AG09309 (cell line): Measurements from ENCODE around the gene POLR2E.

Experiments
- DNase-seq: peaks from one replicate; pipeline ENCODE4 v3.0.0-alpha.2; 2010; ENCODE audit warnings: low read depth
- H3K4me3 ChIP-seq: 2 replicates; pipeline ENCODE4 v1.5.1; 2011; ENCODE audit warnings: mild to moderate bottlenecking, low read depth, low read length, moderate library complexity; ENCODE audit not compliant: control insufficient read depth
- CTCF ChIP-seq: IDR thresholded peaks from 2 replicates; pipeline ENCODE4 v1.5.1; 2011; ENCODE audit warnings: mild to moderate bottlenecking, low read depth, low read length, inconsistent platforms; ENCODE audit not compliant: insufficient read depth, control insufficient read depth; ENCODE audit errors: missing control alignments

Gene POLR2E

GRCh38 chr19:1066748-1067340 lies 28.3 kb downstream of the POLR2E start, which contains the start of gene ARHGAP45:
TSS of gene ARHGAP45 (plus strand) at chr19:1067167. CDS start at chr19:1067406, 239 bp downstream.
- TF ChIP-seq CTCF: no peak
- no peak within 1 kb of the TSS; the same call in 1 of the 2 replicates for H3K4me3 ChIP-seq
- no peak for DNase-seq

- TF ChIP-seq CTCF: no peak
- H3K4me3 ChIP-seq: no peak overlapping the region
- DNase-seq: no peak
These were observed 28.9 kb downstream of the POLR2E start for GRCh38 chr19:1066251-1066747.

GRCh38 chr19:1065606-1066109 lies 29.5 kb downstream of the POLR2E start:
- no peak for DNase-seq
- no peak overlapping the region for H3K4me3 ChIP-seq

GRCh38 chr19:1064661-1065605 lies 30.2 kb downstream of the POLR2E start:
- H3K4me3 ChIP-seq: no peak overlapping the region
- peak; percentile 58 for TF ChIP-seq CTCF
- no peak for DNase-seq

More at GRCh38 chr19:1065606-1066109, 29.5 kb downstream of the POLR2E start:
- no peak for TF ChIP-seq CTCF

GRCh38 chr19:1063909-1064660 lies 31.1 kb downstream of the POLR2E start:
- TF ChIP-seq CTCF: no peak
- no peak overlapping the region for H3K4me3 ChIP-seq
- DNase-seq: no peak
